ENCODE data around the gene LACRT. TPM values are rescaled to one million over a fixed set of nuclear protein-coding genes. Genes with fewer than 3 reads are reported as not detected.

LACRT gene
- total RNA-seq, 1 experiment from 2014 or later = not detected

- Mint-ChIP-seq H3K4me1 (peaks cover 6% of the 10 kb centered on the region), H3K27ac (no peak overlapping the region), H3K27me3 (ENCODE audit: low read depth) (peaks cover 3% of the 10 kb centered on the region; the same call in 1 of the 2 replicates), H3K9me3 (no peaks in the 10 kb centered on the region), H3K4me3 (no peak overlapping the region), H3K36me3 (no peaks in the 10 kb centered on the region)
- ATAC-seq = no peak
- no peak for DNase-seq (ENCODE audit: low spot score)
- TF ChIP-seq JAZF1 (CRISPR knock-in tag; IDR thresholded peaks at IDR 0.05) (no peak), ETV6 (CRISPR knock-in tag; IDR thresholded peaks at IDR 0.05) (no peak), JUN (CRISPR knock-in tag; IDR thresholded peaks at IDR 0.05) (no peak), MXD4 (CRISPR knock-in tag; IDR thresholded peaks at IDR 0.05; ENCODE audit: borderline replicate concordance) (no peak), HMGA2 (CRISPR knock-in tag; IDR thresholded peaks at IDR 0.05) (peak; percentile 90), E2F5 (CRISPR knock-in tag; IDR thresholded peaks at IDR 0.05) (no peak), HMGXB4 (CRISPR knock-in tag; IDR thresholded peaks at IDR 0.05) (no peak)
- CTCF ChIA-PET = no interaction called here
- POLR2A ChIA-PET = interaction anchor here (1.1 kb wide), 1 partner anchor 117 kb away, joined by 3 read pairs; no protein-coding TSS in a partner anchor
These were observed 28.9 kb upstream of the LACRT start for GRCh38 chr12:54663603-54664002.

- no peak for DNase-seq (ENCODE audit: low spot score)
- H3K4me1 Mint-ChIP-seq = peaks cover 5% of the 10 kb centered on the region
- H3K36me3 Mint-ChIP-seq = no peaks in the 10 kb centered on the region
- ChIA-PET POLR2A (no interaction called here), CTCF (no interaction called here)
- peaks cover 15% of the 10 kb centered on the region for H3K27me3 Mint-ChIP-seq (ENCODE audit: low read depth)
- H3K27ac Mint-ChIP-seq = no peak overlapping the region
- TF ChIP-seq ZNF281 (CRISPR knock-in tag; IDR thresholded peaks at IDR 0.05) (no peak), TCF7 (CRISPR knock-in tag; IDR thresholded peaks at IDR 0.05; ENCODE audit: low read depth) (no peak), ATF1 (CRISPR knock-in tag; IDR thresholded peaks at IDR 0.05) (no peak), HMGA2 (CRISPR knock-in tag; IDR thresholded peaks at IDR 0.05) (no peak), TEAD1 (CRISPR knock-in tag; IDR thresholded peaks at IDR 0.05) (no peak), SMAD3 (CRISPR knock-in tag; IDR thresholded peaks at IDR 0.05; ENCODE audit: borderline replicate concordance) (no peak), ZSCAN18 (CRISPR knock-in tag; IDR thresholded peaks at IDR 0.05) (no peak), ZNF512 (CRISPR knock-in tag; IDR thresholded peaks at IDR 0.05; ENCODE audit: borderline replicate concordance) (no peak), CREM (CRISPR knock-in tag; IDR thresholded peaks at IDR 0.05) (no peak), MLX (CRISPR knock-in tag; IDR thresholded peaks at IDR 0.05) (no peak), ZBTB21 (CRISPR knock-in tag; IDR thresholded peaks at IDR 0.05; ENCODE audit: borderline replicate concordance) (no peak), FOXP1 (CRISPR knock-in tag; IDR thresholded peaks at IDR 0.05; ENCODE audit: borderline replicate concordance) (no peak), CREB1 (CRISPR knock-in tag; IDR thresholded peaks at IDR 0.05) (no peak)
- H3K4me3 Mint-ChIP-seq = no peak overlapping the region
- no peak for ATAC-seq
- no peaks in the 10 kb centered on the region for H3K9me3 Mint-ChIP-seq
These were observed 27.3 kb upstream of the LACRT start for GRCh38 chr12:54662026-54662425.

Data from WTC11 (cell line).